H1 (cell line): ENCODE data around the gene SLC9A4. TPM values are rescaled to one million over a fixed set of nuclear protein-coding genes. Genes with fewer than 3 reads are reported as not detected.

Source experiments
- CTCF ChIA-PET: fragments of 300-600 bp; sonication (Branson Sonifier 250); formaldehyde crosslinking; loops from one replicate; lab custom pipeline; 2021; ENCODE audit not compliant: partially characterized antibody; lab: Charles Lee
- POLR2A ChIA-PET: fragments of 300-600 bp; sonication (Branson Sonifier 250); formaldehyde crosslinking; loops from one replicate; lab custom pipeline; 2021; ENCODE audit warnings: inconsistent platforms; ENCODE audit not compliant: partially characterized antibody; lab: Charles Lee
- DNase-seq, 2 experiments: peaks; one replicate each; pipeline versions ENCODE4 v3.0.0 to v3.0.0-alpha.2; 2010 to 2022; ENCODE audit warnings: low spot score in 2 of 2, low read depth in 1 of 2, mixed read lengths in 1 of 2
- FAIRE-seq: peaks from 2 replicates; lab custom pipeline; 2011; peaks lifted over from hg19 to GRCh38; lab: Jason Lieb, UNC
- H2AFZ ChIP-seq: 2 replicates; pipeline ENCODE4 v1.8.1; 2012; ENCODE audit warnings: low read length, inconsistent platforms
- H2AK5ac ChIP-seq: 2 replicates; pipeline ENCODE4 v1.6.1; 2013; ENCODE audit warnings: low read depth, low read length
- H2BK120ac ChIP-seq: replicated peaks from 2 replicates; pipeline ENCODE3; 2013; ENCODE audit warnings: low read depth, low read length, inconsistent platforms
- H2BK12ac ChIP-seq: 2 replicates; pipeline ENCODE4 v1.6.1; 2013; ENCODE audit warnings: low read depth, low read length
- H2BK15ac ChIP-seq: 2 replicates; pipeline ENCODE4 v1.6.1; 2013; ENCODE audit warnings: low read length
- H2BK20ac ChIP-seq: 2 replicates; pipeline ENCODE4 v1.6.1; 2013; ENCODE audit warnings: low read length
- H2BK5ac ChIP-seq: 2 replicates; pipeline ENCODE4 v1.6.1; 2013; ENCODE audit warnings: low read depth, low read length
- H3K14ac ChIP-seq: 2 replicates; pipeline ENCODE4 v1.6.1; 2013; ENCODE audit warnings: inconsistent platforms; ENCODE audit not compliant: insufficient read length
- H3K18ac ChIP-seq: 2 replicates; pipeline ENCODE4 v1.6.1; 2013; ENCODE audit warnings: low read length; ENCODE audit errors: extremely low read depth
- H3K23ac ChIP-seq: 2 replicates; pipeline ENCODE4 v1.6.1; 2013; ENCODE audit warnings: inconsistent platforms; ENCODE audit not compliant: insufficient read length
- H3K23me2 ChIP-seq: 2 replicates; pipeline ENCODE4 v1.6.1; 2013; ENCODE audit warnings: low read depth, low read length
- H3K27ac ChIP-seq: 2 replicates; pipeline ENCODE4 v1.6.1; 2011; ENCODE audit warnings: low read depth, low read length, inconsistent platforms
- H3K27me3 ChIP-seq, 4 experiments: replicated peaks in 1 of 4; 1 replicate in 1 of 4; 2 replicates in 3 of 4; pipeline versions ENCODE4 v1.6.1 to v1.8.1; 2011 to 2013; ENCODE audit warnings: low read length in 3 of 4, mild to moderate bottlenecking in 3 of 4, inconsistent platforms in 2 of 4, mixed read lengths in 2 of 4, moderate library complexity in 1 of 4; ENCODE audit not compliant: control insufficient read depth in 3 of 4, insufficient read depth in 3 of 4; ENCODE audit errors: extremely low read depth in 1 of 4
- H3K36me3 ChIP-seq, 4 experiments: 2 replicates each; pipeline versions ENCODE4 v1.6.1 to v1.8.1; 2011 to 2013; ENCODE audit warnings: mild to moderate bottlenecking in 4 of 4, low read length in 3 of 4, moderate library complexity in 2 of 4, control low read depth in 1 of 4, inconsistent platforms in 1 of 4; ENCODE audit not compliant: insufficient read depth in 4 of 4, control insufficient read depth in 2 of 4
- H3K4ac ChIP-seq: replicated peaks from 2 replicates; pipeline ENCODE3; 2013; ENCODE audit warnings: low read length, low read depth, mixed read lengths, inconsistent platforms; ENCODE audit not compliant: insufficient read length
- H3K4me1 ChIP-seq, 4 experiments: replicated peaks in 1 of 4; 1 replicate in 1 of 4; 2 replicates in 3 of 4; pipeline versions ENCODE4 v1.6.1 to v1.8.1; 2011 to 2013; ENCODE audit warnings: low read length in 3 of 4, inconsistent platforms in 2 of 4, mixed read lengths in 1 of 4; ENCODE audit not compliant: insufficient read depth in 4 of 4, control insufficient read depth in 3 of 4
- H3K4me2 ChIP-seq, 2 experiments: 2 replicates each; pipeline versions ENCODE4 v1.6.1 to v1.8.1; 2011 to 2013; ENCODE audit warnings: low read depth in 2 of 2, low read length in 2 of 2, control low read depth in 1 of 2, inconsistent platforms in 1 of 2, mild to moderate bottlenecking in 1 of 2; ENCODE audit not compliant: insufficient read depth in 1 of 2
- H3K4me3 ChIP-seq, 4 experiments: fragments of 200-600, 300-600 bp in 1 of 4; sonication (generic), shearing (Covaris generic), sonication (Bioruptor Twin) in 1 of 4; 2 replicates each; pipeline versions ENCODE4 v1.5.1 to v1.8.1; 2011 to 2016; ENCODE audit warnings: low read length in 4 of 4, low read depth in 3 of 4, control low read depth in 2 of 4, inconsistent platforms in 2 of 4, mild to moderate bottlenecking in 2 of 4, mixed read lengths in 1 of 4, moderate library complexity in 1 of 4; ENCODE audit not compliant: insufficient read depth in 2 of 4; ENCODE audit errors: extremely low read depth in 1 of 4
- H3K56ac ChIP-seq: replicated peaks from 2 replicates; pipeline ENCODE3; 2013; ENCODE audit warnings: low read depth, mild to moderate bottlenecking, mixed read lengths, low read length, inconsistent platforms; ENCODE audit not compliant: insufficient read length
- H3K79me1 ChIP-seq: 2 replicates; pipeline ENCODE4 v1.6.1; 2013; ENCODE audit warnings: low read depth, low read length, control low read depth
- H3K79me2 ChIP-seq, 2 experiments: 2 replicates each; pipeline versions ENCODE4 v1.6.1 to v1.8.1; 2012 to 2013; ENCODE audit warnings: low read length in 2 of 2, mild to moderate bottlenecking in 2 of 2, inconsistent platforms in 1 of 2; ENCODE audit not compliant: insufficient read depth in 2 of 2, control insufficient read depth in 1 of 2
- H3K9ac ChIP-seq, 4 experiments: replicated peaks in 1 of 4; 1 replicate in 1 of 4; 2 replicates in 3 of 4; pipeline versions ENCODE4 v1.6.1 to v1.8.1; 2011 to 2013; ENCODE audit warnings: low read depth in 3 of 4, low read length in 3 of 4, control low read depth in 2 of 4, mild to moderate bottlenecking in 2 of 4, moderate library complexity in 2 of 4, inconsistent platforms in 1 of 4; ENCODE audit errors: extremely low read depth in 1 of 4
- H3K9me3 ChIP-seq, 2 experiments: 2 replicates each; pipeline versions ENCODE4 v1.6.1 to v1.8.1; 2012 to 2013; ENCODE audit warnings: mild to moderate bottlenecking in 2 of 2, moderate library complexity in 2 of 2, control low read depth in 1 of 2, inconsistent platforms in 1 of 2, low read depth in 1 of 2, low read length in 1 of 2, mixed read lengths in 1 of 2; ENCODE audit not compliant: insufficient read depth in 2 of 2
- H4K20me1 ChIP-seq, 2 experiments: replicated peaks in 1 of 2; 2 replicates each; pipeline versions ENCODE3 to v1.8.1; 2011 to 2013; ENCODE audit warnings: inconsistent platforms in 2 of 2, low read length in 2 of 2, mild to moderate bottlenecking in 1 of 2; ENCODE audit not compliant: insufficient read depth in 2 of 2, control insufficient read depth in 1 of 2
- H4K5ac ChIP-seq: 2 replicates; pipeline ENCODE4 v1.6.1; 2013; ENCODE audit warnings: low read length, low read depth, mixed read lengths, inconsistent platforms; ENCODE audit not compliant: insufficient read length
- H4K8ac ChIP-seq: 2 replicates; pipeline ENCODE4 v1.8.0; 2013; ENCODE audit warnings: mild to moderate bottlenecking, moderate library complexity, low read length, inconsistent platforms; ENCODE audit not compliant: insufficient read depth; ENCODE audit errors: extremely low read depth
- H4K91ac ChIP-seq: replicated peaks from 2 replicates; pipeline ENCODE3; 2013; ENCODE audit warnings: low read length, mixed read lengths, inconsistent platforms; ENCODE audit not compliant: insufficient read length
- ATF3 ChIP-seq: IDR thresholded peaks from 2 replicates; pipeline ENCODE4 v1.6.1; 2011; ENCODE audit warnings: low read depth, mild to moderate bottlenecking, low read length; ENCODE audit not compliant: insufficient read depth
- CHD1 ChIP-seq: IDR thresholded peaks from 2 replicates; pipeline ENCODE4 v1.6.1; 2012; ENCODE audit warnings: low read depth, low read length, improper control_type of control experiment
- CTBP2 ChIP-seq: IDR thresholded peaks from 2 replicates; pipeline ENCODE4 v1.7.0; 2011; ENCODE audit warnings: borderline replicate concordance, mild to moderate bottlenecking, moderate library complexity, mixed read lengths, low read length; ENCODE audit not compliant: insufficient read depth, insufficient read length
- EP300 ChIP-seq, 2 experiments: IDR thresholded peaks; 1 replicate in 1 of 2; 2 replicates in 1 of 2; pipeline ENCODE4 v1.6.1; 2011 to 2012; ENCODE audit warnings: low read depth in 2 of 2, low read length in 2 of 2, mild to moderate bottlenecking in 2 of 2, borderline replicate concordance in 1 of 2, inconsistent platforms in 1 of 2, moderate library complexity in 1 of 2
- GABPA ChIP-seq: IDR thresholded peaks from 2 replicates; pipeline ENCODE4 v1.6.1; 2011; ENCODE audit warnings: mild to moderate bottlenecking, low read length, moderate library complexity, borderline replicate concordance; ENCODE audit not compliant: insufficient read depth
- RNF2 ChIP-seq: fragments of 200-900, 300-1000 bp; sonication (generic); IDR thresholded peaks from 2 replicates; pipeline ENCODE4 v1.7.1; 2016; ENCODE audit warnings: borderline replicate concordance, low read depth, mild to moderate bottlenecking, antibody characterized with exemption, low read length; ENCODE audit not compliant: poor library complexity, severe bottlenecking; ENCODE audit errors: missing control alignments
- SIRT6 ChIP-seq: IDR thresholded peaks from one replicate; pipeline ENCODE4 v1.7.1; 2012; ENCODE audit warnings: low read length, inconsistent platforms
- WGBS, 2 experiments: shearing (Covaris generic) in 1 of 2; methylation state at CpG; one replicate each; pipeline versions ENCODE4 v1.1.6 to v1.1.7; 2013 to 2015; ENCODE audit warnings: low lambda C conversion rate in 2 of 2, mixed read lengths in 2 of 2, inconsistent platforms in 1 of 2, low coverage in 1 of 2, missing lambda C conversion rate in 1 of 2; ENCODE audit not compliant: insufficient replicate concordance in 2 of 2, insufficient coverage in 1 of 2, insufficient read length in 1 of 2; ENCODE audit errors: extremely low coverage in 1 of 2, missing lambda C conversion rate in 1 of 2; 5-methylcytosine and 5-hydroxymethylcytosine counted together
- polyA plus RNA-seq, 7 experiments: library from polyadenylated mRNA; depleted of rRNA in 3 of 7; stranded (reverse) in 5 of 7; unstranded in 2 of 7; fragments of >200 nt in 5 of 7; fragments of 200-250 nt in 2 of 7; gene quantifications; 1 replicate in 5 of 7; 2 replicates in 1 of 7; 4 replicates in 1 of 7; pipeline versions ENCODE4 v1.2.1 to v1.2.3, GENCODE V29; 2011 to 2013; ENCODE audit warnings: missing spikeins in 2 of 7, mixed read lengths in 2 of 7
- total RNA-seq: library from RNA; stranded (reverse); fragmentation: NEBNext Ultra II Directional; extraction: Animal tissue kit (Norgen Biotek cat#: 25700); gene quantifications from 2 replicates; pipeline ENCODE4 v1.2.1, GENCODE V29; 2021

SLC9A4 gene
- total and polyA plus RNA-seq, 2 of the 8 experiments (the other 6 are each of a cell fraction or from before 2014, with no cell fraction given), result not detected

- Histone ChIP-seq H2AK5ac (no peak overlapping the region), H3K27me3 (no peaks in the 10 kb centered on the region), H3K4me2 (no peak overlapping the region), H3K79me2 (no peaks in the 10 kb centered on the region), H3K9ac (no peak overlapping the region), H2BK5ac (no peak overlapping the region), H3K27ac (no peak overlapping the region), H3K23ac (no peak overlapping the region), H3K4me3 (no peak overlapping the region), H2BK15ac (no peak overlapping the region), H3K36me3 (no peaks in the 10 kb centered on the region), H4K8ac (no peak overlapping the region), H3K4ac (no peak overlapping the region), H4K91ac (no peak overlapping the region), H3K14ac (no peak overlapping the region), H3K56ac (no peak overlapping the region), H4K20me1 (no peaks in the 10 kb centered on the region), H3K23me2 (no peaks in the 10 kb centered on the region), H2BK12ac (no peak overlapping the region), H3K9me3 (no peaks in the 10 kb centered on the region), H3K4me1 (no peaks in the 10 kb centered on the region), H3K18ac (no peak overlapping the region), H2AFZ (no peak overlapping the region), H2BK120ac (no peak overlapping the region), H4K5ac (no peak overlapping the region), H2BK20ac (no peak overlapping the region), H3K79me1 (no peaks in the 10 kb centered on the region)
- TF ChIP-seq GABPA (no peak), CTBP2 (no peak), SIRT6 (no peak), RNF2 (no peak), EP300 (IDR thresholded peaks at IDR 0.05; ENCODE audit: borderline replicate concordance in 1 of 2, low read depth in 2 of 2, low read length in 2 of 2) (no peak), ATF3 (no peak), CHD1 (no peak)
- DNase-seq (no peak), FAIRE-seq (no peak)
- CTCF ChIA-PET, result interaction anchor here (0.7 to 1.8 kb wide), 4 partner anchors 14 to 104 kb away, joined by 3 to 5 read pairs (median 4); no protein-coding TSS in a partner anchor
- POLR2A ChIA-PET, result no interaction called here
- WGBS, 2 experiments, result 85% methylated on average over 2 of the region's 2 CpGs; no CpG with 5 or more reads in 1 of the 2 experiments
Observed at GRCh38 chr2:102578376-102578775, 105.3 kb downstream of the SLC9A4 start.
